HG02678 (cell line): Measurements from ENCODE around the gene MESD.

ENCODE experiments used
- ATAC-seq: cut with Tn5 transposase; IDR thresholded peaks from one replicate; pipeline ENCODE4 v1.9.1; 2021; ENCODE audit warnings: mild to moderate bottlenecking, moderate library complexity; ENCODE audit not compliant: unreplicated experiment

The MESD gene

GRCh38 chr15:80913541-80913940 is 76.1 kb downstream of the MESD start:
- no peak for ATAC-seq

- no peak for ATAC-seq
Measured at GRCh38 chr15:80912673-80913072, 76.9 kb downstream of the MESD start.

- ATAC-seq: no peak
Measured at GRCh38 chr15:80911821-80912220, 77.8 kb downstream of the MESD start.

- no peak for ATAC-seq
Measured at GRCh38 chr15:80906159-80906766, 83.4 kb downstream of the MESD start.

- no peak for ATAC-seq
Measured at GRCh38 chr15:80904998-80905397, 84.6 kb downstream of the MESD start.

GRCh38 chr15:80902298-80902801 is 87.3 kb downstream of the MESD start:
- ATAC-seq: no peak

- ATAC-seq: no peak
Measured at GRCh38 chr15:80898040-80898439, 91.6 kb downstream of the MESD start.
